H1 (cell line): ENCODE data around the gene USP10. TPM values are rescaled to one million over a fixed set of nuclear protein-coding genes. Genes with fewer than 3 reads are reported as not detected.

ENCODE experiments used
- CTCF ChIA-PET: fragments of 300-600 bp; sonication (Branson Sonifier 250); formaldehyde crosslinking; loops from one replicate; lab custom pipeline; 2021; ENCODE audit not compliant: partially characterized antibody; lab: Charles Lee
- POLR2A ChIA-PET: fragments of 300-600 bp; sonication (Branson Sonifier 250); formaldehyde crosslinking; loops from one replicate; lab custom pipeline; 2021; ENCODE audit warnings: inconsistent platforms; ENCODE audit not compliant: partially characterized antibody; lab: Charles Lee
- DNase-seq, 2 experiments: peaks; one replicate each; pipeline versions ENCODE4 v3.0.0 to v3.0.0-alpha.2; 2010 to 2022; ENCODE audit warnings: low spot score in 2 of 2, low read depth in 1 of 2, mixed read lengths in 1 of 2
- FAIRE-seq: peaks from 2 replicates; lab custom pipeline; 2011; peaks lifted over from hg19 to GRCh38; lab: Jason Lieb, UNC
- H2AFZ ChIP-seq: 2 replicates; pipeline ENCODE4 v1.8.1; 2012; ENCODE audit warnings: low read length, inconsistent platforms
- H2AK5ac ChIP-seq: 2 replicates; pipeline ENCODE4 v1.6.1; 2013; ENCODE audit warnings: low read depth, low read length
- H2BK120ac ChIP-seq: replicated peaks from 2 replicates; pipeline ENCODE3; 2013; ENCODE audit warnings: low read depth, low read length, inconsistent platforms
- H2BK12ac ChIP-seq: 2 replicates; pipeline ENCODE4 v1.6.1; 2013; ENCODE audit warnings: low read depth, low read length
- H2BK15ac ChIP-seq: 2 replicates; pipeline ENCODE4 v1.6.1; 2013; ENCODE audit warnings: low read length
- H2BK20ac ChIP-seq: 2 replicates; pipeline ENCODE4 v1.6.1; 2013; ENCODE audit warnings: low read length
- H2BK5ac ChIP-seq: 2 replicates; pipeline ENCODE4 v1.6.1; 2013; ENCODE audit warnings: low read depth, low read length
- H3K14ac ChIP-seq: 2 replicates; pipeline ENCODE4 v1.6.1; 2013; ENCODE audit warnings: inconsistent platforms; ENCODE audit not compliant: insufficient read length
- H3K18ac ChIP-seq: 2 replicates; pipeline ENCODE4 v1.6.1; 2013; ENCODE audit warnings: low read length; ENCODE audit errors: extremely low read depth
- H3K23ac ChIP-seq: 2 replicates; pipeline ENCODE4 v1.6.1; 2013; ENCODE audit warnings: inconsistent platforms; ENCODE audit not compliant: insufficient read length
- H3K23me2 ChIP-seq: 2 replicates; pipeline ENCODE4 v1.6.1; 2013; ENCODE audit warnings: low read depth, low read length
- H3K27ac ChIP-seq: 2 replicates; pipeline ENCODE4 v1.6.1; 2011; ENCODE audit warnings: low read depth, low read length, inconsistent platforms
- H3K27me3 ChIP-seq, 4 experiments: replicated peaks in 1 of 4; 1 replicate in 1 of 4; 2 replicates in 3 of 4; pipeline versions ENCODE4 v1.6.1 to v1.8.1; 2011 to 2013; ENCODE audit warnings: low read length in 3 of 4, mild to moderate bottlenecking in 3 of 4, inconsistent platforms in 2 of 4, mixed read lengths in 2 of 4, moderate library complexity in 1 of 4; ENCODE audit not compliant: control insufficient read depth in 3 of 4, insufficient read depth in 3 of 4; ENCODE audit errors: extremely low read depth in 1 of 4
- H3K36me3 ChIP-seq, 4 experiments: 2 replicates each; pipeline versions ENCODE4 v1.6.1 to v1.8.1; 2011 to 2013; ENCODE audit warnings: mild to moderate bottlenecking in 4 of 4, low read length in 3 of 4, moderate library complexity in 2 of 4, control low read depth in 1 of 4, inconsistent platforms in 1 of 4; ENCODE audit not compliant: insufficient read depth in 4 of 4, control insufficient read depth in 2 of 4
- H3K4ac ChIP-seq: replicated peaks from 2 replicates; pipeline ENCODE3; 2013; ENCODE audit warnings: low read length, low read depth, mixed read lengths, inconsistent platforms; ENCODE audit not compliant: insufficient read length
- H3K4me1 ChIP-seq, 4 experiments: replicated peaks in 1 of 4; 1 replicate in 1 of 4; 2 replicates in 3 of 4; pipeline versions ENCODE4 v1.6.1 to v1.8.1; 2011 to 2013; ENCODE audit warnings: low read length in 3 of 4, inconsistent platforms in 2 of 4, mixed read lengths in 1 of 4; ENCODE audit not compliant: insufficient read depth in 4 of 4, control insufficient read depth in 3 of 4
- H3K4me2 ChIP-seq, 2 experiments: 2 replicates each; pipeline versions ENCODE4 v1.6.1 to v1.8.1; 2011 to 2013; ENCODE audit warnings: low read depth in 2 of 2, low read length in 2 of 2, control low read depth in 1 of 2, inconsistent platforms in 1 of 2, mild to moderate bottlenecking in 1 of 2; ENCODE audit not compliant: insufficient read depth in 1 of 2
- H3K4me3 ChIP-seq, 4 experiments: fragments of 200-600, 300-600 bp in 1 of 4; sonication (generic), shearing (Covaris generic), sonication (Bioruptor Twin) in 1 of 4; 2 replicates each; pipeline versions ENCODE4 v1.5.1 to v1.8.1; 2011 to 2016; ENCODE audit warnings: low read length in 4 of 4, low read depth in 3 of 4, control low read depth in 2 of 4, inconsistent platforms in 2 of 4, mild to moderate bottlenecking in 2 of 4, mixed read lengths in 1 of 4, moderate library complexity in 1 of 4; ENCODE audit not compliant: insufficient read depth in 2 of 4; ENCODE audit errors: extremely low read depth in 1 of 4
- H3K56ac ChIP-seq: replicated peaks from 2 replicates; pipeline ENCODE3; 2013; ENCODE audit warnings: low read depth, mild to moderate bottlenecking, mixed read lengths, low read length, inconsistent platforms; ENCODE audit not compliant: insufficient read length
- H3K79me1 ChIP-seq: 2 replicates; pipeline ENCODE4 v1.6.1; 2013; ENCODE audit warnings: low read depth, low read length, control low read depth
- H3K79me2 ChIP-seq, 2 experiments: 2 replicates each; pipeline versions ENCODE4 v1.6.1 to v1.8.1; 2012 to 2013; ENCODE audit warnings: low read length in 2 of 2, mild to moderate bottlenecking in 2 of 2, inconsistent platforms in 1 of 2; ENCODE audit not compliant: insufficient read depth in 2 of 2, control insufficient read depth in 1 of 2
- H3K9ac ChIP-seq, 4 experiments: replicated peaks in 1 of 4; 1 replicate in 1 of 4; 2 replicates in 3 of 4; pipeline versions ENCODE4 v1.6.1 to v1.8.1; 2011 to 2013; ENCODE audit warnings: low read depth in 3 of 4, low read length in 3 of 4, control low read depth in 2 of 4, mild to moderate bottlenecking in 2 of 4, moderate library complexity in 2 of 4, inconsistent platforms in 1 of 4; ENCODE audit errors: extremely low read depth in 1 of 4
- H3K9me3 ChIP-seq, 2 experiments: 2 replicates each; pipeline versions ENCODE4 v1.6.1 to v1.8.1; 2012 to 2013; ENCODE audit warnings: mild to moderate bottlenecking in 2 of 2, moderate library complexity in 2 of 2, control low read depth in 1 of 2, inconsistent platforms in 1 of 2, low read depth in 1 of 2, low read length in 1 of 2, mixed read lengths in 1 of 2; ENCODE audit not compliant: insufficient read depth in 2 of 2
- H4K20me1 ChIP-seq, 2 experiments: replicated peaks in 1 of 2; 2 replicates each; pipeline versions ENCODE3 to v1.8.1; 2011 to 2013; ENCODE audit warnings: inconsistent platforms in 2 of 2, low read length in 2 of 2, mild to moderate bottlenecking in 1 of 2; ENCODE audit not compliant: insufficient read depth in 2 of 2, control insufficient read depth in 1 of 2
- H4K5ac ChIP-seq: 2 replicates; pipeline ENCODE4 v1.6.1; 2013; ENCODE audit warnings: low read length, low read depth, mixed read lengths, inconsistent platforms; ENCODE audit not compliant: insufficient read length
- H4K8ac ChIP-seq: 2 replicates; pipeline ENCODE4 v1.8.0; 2013; ENCODE audit warnings: mild to moderate bottlenecking, moderate library complexity, low read length, inconsistent platforms; ENCODE audit not compliant: insufficient read depth; ENCODE audit errors: extremely low read depth
- H4K91ac ChIP-seq: replicated peaks from 2 replicates; pipeline ENCODE3; 2013; ENCODE audit warnings: low read length, mixed read lengths, inconsistent platforms; ENCODE audit not compliant: insufficient read length
- CBX8 ChIP-seq: fragments of 300-800, 300-1000 bp; sonication (generic); IDR thresholded peaks from 2 replicates; pipeline ENCODE4 v1.7.1; 2016; ENCODE audit warnings: low read depth, low read length, borderline replicate concordance
- CREB1 ChIP-seq: IDR thresholded peaks from 2 replicates; pipeline ENCODE4 v1.6.1; 2012; ENCODE audit warnings: inconsistent platforms
- POLR2A ChIP-seq, 2 experiments: IDR thresholded peaks; 1 replicate in 1 of 2; 2 replicates in 1 of 2; pipeline ENCODE4 v1.6.1; 2011; ENCODE audit warnings: low read depth in 2 of 2, low read length in 2 of 2, mild to moderate bottlenecking in 2 of 2; ENCODE audit errors: control extremely low read depth in 1 of 2
- WGBS, 2 experiments: shearing (Covaris generic) in 1 of 2; methylation state at CpG; one replicate each; pipeline versions ENCODE4 v1.1.6 to v1.1.7; 2013 to 2015; ENCODE audit warnings: low lambda C conversion rate in 2 of 2, mixed read lengths in 2 of 2, inconsistent platforms in 1 of 2, low coverage in 1 of 2, missing lambda C conversion rate in 1 of 2; ENCODE audit not compliant: insufficient replicate concordance in 2 of 2, insufficient coverage in 1 of 2, insufficient read length in 1 of 2; ENCODE audit errors: extremely low coverage in 1 of 2, missing lambda C conversion rate in 1 of 2; 5-methylcytosine and 5-hydroxymethylcytosine counted together
- polyA plus RNA-seq, 7 experiments: library from polyadenylated mRNA; depleted of rRNA in 3 of 7; stranded (reverse) in 5 of 7; unstranded in 2 of 7; fragments of >200 nt in 5 of 7; fragments of 200-250 nt in 2 of 7; gene quantifications; 1 replicate in 5 of 7; 2 replicates in 1 of 7; 4 replicates in 1 of 7; pipeline versions ENCODE4 v1.2.1 to v1.2.3, GENCODE V29; 2011 to 2013; ENCODE audit warnings: missing spikeins in 2 of 7, mixed read lengths in 2 of 7
- total RNA-seq: library from RNA; stranded (reverse); fragmentation: NEBNext Ultra II Directional; extraction: Animal tissue kit (Norgen Biotek cat#: 25700); gene quantifications from 2 replicates; pipeline ENCODE4 v1.2.1, GENCODE V29; 2021

Gene USP10
- total and polyA plus RNA-seq, 2 of the 8 experiments (the other 6 are each of a cell fraction or from before 2014, with no cell fraction given), result 171 to 195 TPM

DNA sequence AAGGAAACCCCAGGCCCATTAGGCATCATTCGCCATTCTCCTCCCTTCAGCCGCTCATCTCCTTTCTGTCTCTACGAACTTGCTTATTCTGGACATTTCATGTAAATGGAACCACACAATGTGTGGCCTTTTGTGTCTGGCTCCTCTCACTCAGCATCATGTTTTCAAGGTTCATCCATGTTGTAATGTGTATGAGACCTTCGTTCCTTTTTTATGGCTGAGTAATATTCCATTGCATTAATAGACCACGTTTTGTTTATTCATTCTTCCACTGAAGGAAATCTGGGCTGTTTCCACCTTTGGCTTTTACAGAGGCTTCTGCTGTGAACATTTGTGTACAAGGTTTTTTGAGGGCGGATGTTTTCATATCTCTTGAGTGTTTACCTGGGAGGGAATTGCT, 123.2 kb downstream of the USP10 start:
- peaks cover 0 to 9% (median 4%) of the 10 kb centered on the region in 4 experiments; a peak in 6 of 7 replicates for H3K4me1 ChIP-seq
- no peak overlapping the region for H2BK15ac ChIP-seq
- H3K9ac ChIP-seq, result no peak overlapping the region
- no peak for DNase-seq
- H3K23me2 ChIP-seq, result peaks cover 5% of the 10 kb centered on the region; the same call in 1 of the 2 replicates
- TF ChIP-seq CREB1 (no peak), POLR2A (IDR thresholded peaks at IDR 0.05; ENCODE audit: control extremely low read depth in 1 of 2, low read depth in 2 of 2, low read length in 2 of 2) (no peak), CBX8 (no peak)
- 88% methylated on average over 6 of the region's 6 CpGs; no CpG with 5 or more reads in 1 of the 2 experiments for WGBS, 2 experiments
- no peak overlapping the region for H3K4me3 ChIP-seq
- H4K91ac ChIP-seq, result no peak overlapping the region
- no peak overlapping the region for H4K8ac ChIP-seq
- H2AK5ac ChIP-seq, result no peak overlapping the region; the same call in 1 of the 2 replicates
- no peak overlapping the region for H2BK12ac ChIP-seq
- no peaks in the 10 kb centered on the region for H3K79me2 ChIP-seq
- CTCF ChIA-PET, result no interaction called here
- H3K27me3 ChIP-seq, result peaks cover 5 to 28% (median 21%) of the 10 kb centered on the region in 4 experiments
- POLR2A ChIA-PET, result no interaction called here
- no peak overlapping the region for H2BK120ac ChIP-seq
- H2BK20ac ChIP-seq, result no peak overlapping the region
- no peaks in the 10 kb centered on the region for H3K79me1 ChIP-seq
- no peaks in the 10 kb centered on the region for H3K36me3 ChIP-seq
- H3K14ac ChIP-seq, result no peak overlapping the region
- no peak for FAIRE-seq
- H3K4me2 ChIP-seq, result no peak overlapping the region
- H3K9me3 ChIP-seq, result no peaks in the 10 kb centered on the region
- no peak overlapping the region for H3K23ac ChIP-seq
- no peak overlapping the region for H3K27ac ChIP-seq
- H2BK5ac ChIP-seq, result no peak overlapping the region
- no peak overlapping the region for H4K5ac ChIP-seq
- no peak overlapping the region for H3K4ac ChIP-seq
- no peaks in the 10 kb centered on the region for H4K20me1 ChIP-seq
- H3K56ac ChIP-seq, result no peak overlapping the region
- no peak overlapping the region for H2AFZ ChIP-seq
- H3K18ac ChIP-seq, result no peak overlapping the region
